ENCODE measurements around the gene DEFB132.
"Not testable (repeated sequence)": the region's sequence is repeated elsewhere in the genome, so short reads cannot be mapped to it uniquely, and the experiment has no call there.

DEFB132 gene

GRCh38 chr20:226958-227357, 30.6 kb upstream of the DEFB132 start, which contains the start of gene DEFB129:
DEFB129 (plus strand) TSS chr20:227258; CDS start chr20:227289, 31 bp downstream.
- no peak for DNase-seq
- no peaks in the 10 kb centered on the region for H3K9me3 ChIP-seq (ENCODE audit: control insufficient read depth, low read length)
- no peak within 1 kb of the TSS for H3K27ac ChIP-seq (ENCODE audit: insufficient read depth, low read length, poor library complexity, severe bottlenecking)
- H3K4me1 ChIP-seq (ENCODE audit: control insufficient read depth, insufficient read depth, low read length, poor library complexity, severe bottlenecking) = no peaks in the 10 kb centered on the region
- H3K27me3 ChIP-seq (replicated peaks; ENCODE audit: control insufficient read depth, insufficient read depth, low read length, poor library complexity, severe bottlenecking) = no peaks in the 10 kb centered on the region
- H3K36me3 ChIP-seq (ENCODE audit: control insufficient read depth, insufficient read depth, low read length) = no peaks in the 10 kb centered on the region
- no peak within 1 kb of the TSS for H3K4me3 ChIP-seq (ENCODE audit: insufficient read depth, low read depth, low read length, poor library complexity, severe bottlenecking)

GRCh38 chr20:227439-228105, 30.0 kb upstream of the DEFB132 start:
- no peak for DNase-seq
- Histone ChIP-seq H3K27me3 (replicated peaks; ENCODE audit: control insufficient read depth, insufficient read depth, low read length, poor library complexity, severe bottlenecking) (no peaks in the 10 kb centered on the region), H3K4me1 (ENCODE audit: control insufficient read depth, insufficient read depth, low read length, poor library complexity, severe bottlenecking) (no peaks in the 10 kb centered on the region), H3K27ac (ENCODE audit: insufficient read depth, low read length, poor library complexity, severe bottlenecking) (no peak overlapping the region), H3K36me3 (ENCODE audit: control insufficient read depth, insufficient read depth, low read length) (no peaks in the 10 kb centered on the region), H3K9me3 (ENCODE audit: control insufficient read depth, low read length) (no peaks in the 10 kb centered on the region), H3K4me3 (ENCODE audit: insufficient read depth, low read depth, low read length, poor library complexity, severe bottlenecking) (no peak overlapping the region)

- no peaks in the 10 kb centered on the region for H3K9me3 ChIP-seq (ENCODE audit: control insufficient read depth, low read length)
- H3K36me3 ChIP-seq (ENCODE audit: control insufficient read depth, insufficient read depth, low read length) = no peaks in the 10 kb centered on the region
- no peak overlapping the region for H3K4me3 ChIP-seq (ENCODE audit: insufficient read depth, low read depth, low read length, poor library complexity, severe bottlenecking)
- no peaks in the 10 kb centered on the region for H3K27me3 ChIP-seq (replicated peaks; ENCODE audit: control insufficient read depth, insufficient read depth, low read length, poor library complexity, severe bottlenecking)
- H3K4me1 ChIP-seq (ENCODE audit: control insufficient read depth, insufficient read depth, low read length, poor library complexity, severe bottlenecking) = no peaks in the 10 kb centered on the region
- DNase-seq = no peak
- H3K27ac ChIP-seq (ENCODE audit: insufficient read depth, low read length, poor library complexity, severe bottlenecking) = no peak overlapping the region
Observed at GRCh38 chr20:235891-236290, 21.6 kb upstream of the DEFB132 start.

DNA sequence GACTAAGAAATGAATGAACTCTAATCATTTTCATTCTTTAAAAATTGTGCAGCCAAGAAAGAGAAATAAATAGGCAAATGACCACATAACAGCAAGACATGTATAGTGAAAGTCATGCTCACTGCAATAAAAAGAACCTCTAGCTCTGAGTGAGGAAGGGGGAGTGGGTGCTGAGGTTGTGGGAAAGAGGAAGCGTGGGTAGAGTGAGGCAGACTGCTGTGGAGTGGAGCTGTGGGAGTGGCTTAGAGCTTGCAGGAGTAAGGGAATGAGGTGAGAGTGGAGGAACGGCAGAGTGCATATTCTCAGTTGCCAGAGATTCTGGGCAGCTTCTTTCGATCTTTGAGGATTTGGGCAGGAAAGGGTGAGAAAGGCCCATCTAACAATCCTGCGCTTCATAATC, 20.0 kb upstream of the DEFB132 start:
- no peak for DNase-seq
- Histone ChIP-seq H3K36me3 (ENCODE audit: control insufficient read depth, insufficient read depth, low read length) (no peaks in the 10 kb centered on the region), H3K9me3 (ENCODE audit: control insufficient read depth, low read length) (no peaks in the 10 kb centered on the region), H3K4me3 (ENCODE audit: insufficient read depth, low read depth, low read length, poor library complexity, severe bottlenecking) (no peak overlapping the region), H3K4me1 (ENCODE audit: control insufficient read depth, insufficient read depth, low read length, poor library complexity, severe bottlenecking) (no peaks in the 10 kb centered on the region), H3K27me3 (replicated peaks; ENCODE audit: control insufficient read depth, insufficient read depth, low read length, poor library complexity, severe bottlenecking) (no peaks in the 10 kb centered on the region), H3K27ac (ENCODE audit: insufficient read depth, low read length, poor library complexity, severe bottlenecking) (no peak overlapping the region)

DNA sequence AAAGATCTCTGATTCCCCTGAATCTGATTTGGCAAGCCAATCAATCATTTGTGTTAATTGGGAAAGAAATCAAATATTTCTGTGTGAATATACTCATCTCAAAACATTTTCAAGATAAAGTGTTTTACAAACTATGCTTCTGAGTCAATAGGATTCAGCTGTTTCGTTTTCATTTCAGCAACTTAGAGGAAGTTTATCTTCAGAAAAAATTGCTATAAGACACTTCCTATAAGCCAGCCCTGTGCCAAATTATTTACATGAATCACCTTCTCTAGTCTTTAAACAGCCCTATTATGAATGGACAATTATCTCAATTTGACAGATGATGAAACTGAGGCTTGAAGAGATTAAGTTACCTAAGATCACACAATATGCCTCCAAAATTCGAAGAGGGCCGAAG, 19.6 kb upstream of the DEFB132 start:
- Histone ChIP-seq H3K27me3 (replicated peaks; ENCODE audit: control insufficient read depth, insufficient read depth, low read length, poor library complexity, severe bottlenecking) (no peaks in the 10 kb centered on the region), H3K27ac (ENCODE audit: insufficient read depth, low read length, poor library complexity, severe bottlenecking) (no peak overlapping the region), H3K4me1 (ENCODE audit: control insufficient read depth, insufficient read depth, low read length, poor library complexity, severe bottlenecking) (no peaks in the 10 kb centered on the region), H3K9me3 (ENCODE audit: control insufficient read depth, low read length) (no peaks in the 10 kb centered on the region), H3K36me3 (ENCODE audit: control insufficient read depth, insufficient read depth, low read length) (no peaks in the 10 kb centered on the region), H3K4me3 (ENCODE audit: insufficient read depth, low read depth, low read length, poor library complexity, severe bottlenecking) (no peak overlapping the region)
- no peak for DNase-seq

GRCh38 chr20:242905-243304, 14.6 kb upstream of the DEFB132 start:
- Histone ChIP-seq H3K36me3 (ENCODE audit: control insufficient read depth, insufficient read depth, low read length) (no peaks in the 10 kb centered on the region), H3K9me3 (ENCODE audit: control insufficient read depth, low read length) (no peaks in the 10 kb centered on the region), H3K27me3 (replicated peaks; ENCODE audit: control insufficient read depth, insufficient read depth, low read length, poor library complexity, severe bottlenecking) (no peaks in the 10 kb centered on the region), H3K4me1 (ENCODE audit: control insufficient read depth, insufficient read depth, low read length, poor library complexity, severe bottlenecking) (no peaks in the 10 kb centered on the region), H3K4me3 (ENCODE audit: insufficient read depth, low read depth, low read length, poor library complexity, severe bottlenecking) (no peak overlapping the region), H3K27ac (ENCODE audit: insufficient read depth, low read length, poor library complexity, severe bottlenecking) (no peak overlapping the region)
- no peak for DNase-seq

GRCh38 chr20:251354-251753, 6.2 kb upstream of the DEFB132 start:
- Histone ChIP-seq H3K4me3 (ENCODE audit: insufficient read depth, low read depth, low read length, poor library complexity, severe bottlenecking) (no peak overlapping the region), H3K27ac (ENCODE audit: insufficient read depth, low read length, poor library complexity, severe bottlenecking) (no peak overlapping the region), H3K9me3 (ENCODE audit: control insufficient read depth, low read length) (no peaks in the 10 kb centered on the region), H3K27me3 (replicated peaks; ENCODE audit: control insufficient read depth, insufficient read depth, low read length, poor library complexity, severe bottlenecking) (no peaks in the 10 kb centered on the region), H3K36me3 (ENCODE audit: control insufficient read depth, insufficient read depth, low read length) (no peaks in the 10 kb centered on the region), H3K4me1 (ENCODE audit: control insufficient read depth, insufficient read depth, low read length, poor library complexity, severe bottlenecking) (no peaks in the 10 kb centered on the region)
- DNase-seq = no peak

DNA sequence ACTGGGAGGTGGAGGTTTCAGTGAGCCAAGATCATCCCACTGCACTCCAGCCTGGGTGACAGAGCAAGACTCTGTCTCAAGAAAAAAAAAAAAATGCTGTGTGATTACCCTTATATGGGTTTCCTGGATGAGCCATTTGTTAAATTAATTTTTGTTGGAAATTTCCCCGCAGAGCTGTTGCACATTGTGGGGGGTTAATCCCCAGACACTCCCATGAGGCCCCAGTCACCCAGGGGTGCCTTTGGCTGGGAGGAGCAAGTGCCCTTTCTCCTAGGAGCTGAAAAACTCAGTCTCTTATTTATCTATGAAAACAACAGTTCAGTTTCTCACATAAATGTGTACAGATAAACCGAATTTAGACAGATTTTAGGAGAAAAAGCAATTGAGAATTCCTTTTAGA, 4.7 kb upstream of the DEFB132 start:
- H3K4me3 ChIP-seq (ENCODE audit: insufficient read depth, low read depth, low read length, poor library complexity, severe bottlenecking) = no peak overlapping the region
- H3K27ac ChIP-seq (ENCODE audit: insufficient read depth, low read length, poor library complexity, severe bottlenecking) = no peak overlapping the region
- H3K27me3 ChIP-seq (replicated peaks; ENCODE audit: control insufficient read depth, insufficient read depth, low read length, poor library complexity, severe bottlenecking) = no peaks in the 10 kb centered on the region
- no peaks in the 10 kb centered on the region for H3K9me3 ChIP-seq (ENCODE audit: control insufficient read depth, low read length)
- no peaks in the 10 kb centered on the region for H3K36me3 ChIP-seq (ENCODE audit: control insufficient read depth, insufficient read depth, low read length)
- DNase-seq = no peak
- H3K4me1 ChIP-seq (ENCODE audit: control insufficient read depth, insufficient read depth, low read length, poor library complexity, severe bottlenecking) = no peaks in the 10 kb centered on the region

DNA sequence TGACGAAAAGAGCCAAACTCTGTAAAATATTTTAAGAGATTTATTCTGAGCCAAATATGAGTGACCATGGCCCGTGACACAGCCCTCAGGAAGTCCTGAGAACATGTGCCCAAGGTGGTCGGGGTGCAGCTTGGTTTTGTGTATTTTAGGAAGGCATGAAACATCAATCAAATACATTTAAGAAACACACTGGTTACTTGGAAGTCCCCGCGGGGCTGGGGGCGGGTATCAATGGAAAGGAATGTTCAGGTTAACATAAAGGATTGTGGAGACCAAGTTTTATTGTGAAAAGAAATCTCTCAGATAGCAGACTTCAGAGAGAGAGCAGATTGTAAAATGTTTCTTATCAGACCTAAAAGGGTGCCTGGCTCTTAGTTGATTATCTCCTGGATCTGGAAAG, 4.1 kb upstream of the DEFB132 start:
- H3K9me3 ChIP-seq (ENCODE audit: control insufficient read depth, low read length); DNase-seq; H3K36me3 ChIP-seq (ENCODE audit: control insufficient read depth, insufficient read depth, low read length); H3K27ac ChIP-seq (ENCODE audit: insufficient read depth, low read length, poor library complexity, severe bottlenecking); H3K4me3 ChIP-seq (ENCODE audit: insufficient read depth, low read depth, low read length, poor library complexity, severe bottlenecking); H3K4me1 ChIP-seq (ENCODE audit: control insufficient read depth, insufficient read depth, low read length, poor library complexity, severe bottlenecking); H3K27me3 ChIP-seq (replicated peaks; ENCODE audit: control insufficient read depth, insufficient read depth, low read length, poor library complexity, severe bottlenecking): not testable (repeated sequence)

GRCh38 chr20:258269-258858, 840 bp downstream of the DEFB132 start:
- no peak for DNase-seq
- H3K9me3 ChIP-seq (ENCODE audit: control insufficient read depth, low read length) = no peaks in the 10 kb centered on the region
- no peak overlapping the region for H3K4me3 ChIP-seq (ENCODE audit: insufficient read depth, low read depth, low read length, poor library complexity, severe bottlenecking)
- no peaks in the 10 kb centered on the region for H3K36me3 ChIP-seq (ENCODE audit: control insufficient read depth, insufficient read depth, low read length)
- no peaks in the 10 kb centered on the region for H3K27me3 ChIP-seq (replicated peaks; ENCODE audit: control insufficient read depth, insufficient read depth, low read length, poor library complexity, severe bottlenecking)
- H3K4me1 ChIP-seq (ENCODE audit: control insufficient read depth, insufficient read depth, low read length, poor library complexity, severe bottlenecking) = no peaks in the 10 kb centered on the region
- H3K27ac ChIP-seq (ENCODE audit: insufficient read depth, low read length, poor library complexity, severe bottlenecking) = no peak overlapping the region

Measured in effector memory CD4-positive, alpha-beta T cell (primary cell).